Activated CD4-positive, alpha-beta T cell treated with anti-CD3 and anti-CD28 coated beads, Interleukin-2, amount 50 U/mL, for 24 hours (primary cell): Measurements from ENCODE around the gene LYRM4.

Experiments used
- DNase-seq, 2 donors: peaks; one replicate each; pipeline ENCODE4 v3.0.0-alpha.2; 2020; ENCODE audit warnings: low read depth in 1 of 2, low spot score in 1 of 2

Gene LYRM4

DNA sequence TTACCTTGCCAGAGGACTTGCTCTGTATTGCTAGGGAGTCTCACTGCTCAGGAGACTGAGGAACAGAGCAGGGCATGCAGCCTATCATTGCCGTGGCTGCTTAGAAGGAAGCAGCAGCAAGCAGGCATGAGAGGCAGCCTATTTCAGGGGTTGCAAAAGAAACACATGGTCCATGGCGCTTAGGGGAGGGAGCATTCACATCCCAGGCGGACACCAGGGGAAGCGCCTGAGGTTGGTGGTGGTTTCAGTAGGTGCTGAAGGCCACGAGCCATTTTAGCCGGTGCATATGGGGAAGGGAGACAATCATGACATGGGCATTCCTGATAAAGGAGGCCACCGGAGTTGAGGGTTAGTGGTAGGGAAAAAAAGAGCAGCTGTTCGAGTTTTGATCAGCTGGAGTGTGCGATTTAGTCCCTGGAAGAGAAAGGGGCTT, 21.5 kb upstream of the LYRM4 start:
- no peak for DNase-seq

DNA sequence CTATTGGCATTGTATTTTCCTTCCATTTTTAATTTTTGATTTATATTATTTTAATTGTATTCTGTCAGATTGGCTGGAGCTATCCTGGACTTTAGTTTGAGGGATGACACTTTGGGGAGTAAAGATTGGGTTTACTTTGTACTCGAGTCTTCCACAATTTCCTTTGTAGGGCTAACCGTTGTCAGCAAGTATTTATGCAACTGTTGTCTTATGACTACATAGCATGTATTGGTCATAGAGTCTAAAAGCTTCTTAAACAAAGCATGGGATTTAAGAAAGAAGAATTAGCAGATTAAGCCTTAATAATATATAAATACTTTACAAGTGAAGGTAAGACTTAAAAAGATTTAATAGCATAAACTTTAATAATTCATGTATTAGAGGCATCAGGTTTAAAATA, 20.2 kb upstream of the LYRM4 start:
- no peak for DNase-seq

DNA sequence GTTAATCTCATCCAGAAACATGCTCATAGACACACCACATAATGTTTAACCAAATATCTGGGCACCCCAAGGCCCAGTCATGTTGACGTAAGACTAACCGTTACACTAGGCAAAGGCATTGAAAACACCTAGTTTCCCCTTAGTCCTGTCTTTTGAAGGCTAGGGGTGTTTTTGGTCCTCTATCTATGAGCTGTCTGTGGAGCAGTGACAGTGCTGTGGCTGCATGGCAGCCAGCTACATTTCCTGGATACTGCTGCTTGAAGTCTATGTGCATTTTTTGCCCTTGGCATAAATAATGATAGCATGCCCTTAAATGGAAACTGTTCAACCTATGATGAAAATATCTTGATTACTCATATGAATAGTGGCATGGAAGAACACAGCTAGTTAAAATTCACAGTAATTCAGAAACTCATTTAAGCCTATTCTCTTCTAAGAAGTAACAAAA, 19.2 kb upstream of the LYRM4 start:
- no peak for DNase-seq

DNA sequence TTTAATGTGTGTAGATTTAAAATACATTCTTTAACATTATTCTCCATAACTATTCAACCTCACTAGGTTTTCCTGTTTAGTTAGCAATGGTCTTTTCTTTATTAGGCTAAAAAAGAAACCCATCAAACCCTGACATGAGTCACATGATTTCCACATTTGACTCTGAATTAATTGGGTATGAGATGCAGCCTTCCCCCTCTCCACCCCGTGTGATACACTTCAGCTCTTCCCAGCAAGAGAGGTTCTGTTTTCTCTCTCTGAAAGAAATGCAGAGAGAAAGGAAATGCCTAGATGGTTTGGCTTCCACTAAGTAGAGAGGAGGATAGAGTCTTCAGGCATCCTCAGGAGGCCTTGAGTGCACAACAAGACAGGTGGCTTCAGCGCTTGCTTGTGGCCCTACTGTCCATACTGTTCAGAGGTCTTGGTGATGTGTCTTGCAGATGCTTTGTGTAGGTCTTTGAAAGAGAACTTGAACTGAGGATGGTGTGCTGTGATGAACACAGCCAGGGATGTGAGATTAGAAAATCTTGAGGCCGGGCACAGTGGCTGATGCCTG, 17.9 kb upstream of the LYRM4 start:
- no peak for DNase-seq

DNA sequence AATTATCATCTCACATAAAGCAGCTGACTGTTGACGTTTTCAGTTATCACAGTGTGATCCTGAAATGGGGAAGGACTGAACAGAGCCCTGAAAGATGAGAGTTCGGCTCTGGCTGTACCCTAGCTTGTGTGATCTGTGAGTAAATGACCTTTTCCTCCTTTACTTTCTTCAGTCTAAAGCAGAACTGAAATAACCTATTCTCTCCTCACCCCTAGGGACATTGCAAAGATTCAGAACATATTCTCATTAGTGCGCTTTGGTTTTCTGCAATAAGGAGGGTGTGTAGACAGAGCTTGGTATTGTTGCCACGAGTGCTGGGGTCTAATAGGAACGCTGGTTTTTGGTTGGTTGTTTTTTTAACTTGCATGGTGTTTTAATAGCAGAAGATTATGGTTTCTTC, 17.3 kb upstream of the LYRM4 start:
- DNase-seq = no peak

DNA sequence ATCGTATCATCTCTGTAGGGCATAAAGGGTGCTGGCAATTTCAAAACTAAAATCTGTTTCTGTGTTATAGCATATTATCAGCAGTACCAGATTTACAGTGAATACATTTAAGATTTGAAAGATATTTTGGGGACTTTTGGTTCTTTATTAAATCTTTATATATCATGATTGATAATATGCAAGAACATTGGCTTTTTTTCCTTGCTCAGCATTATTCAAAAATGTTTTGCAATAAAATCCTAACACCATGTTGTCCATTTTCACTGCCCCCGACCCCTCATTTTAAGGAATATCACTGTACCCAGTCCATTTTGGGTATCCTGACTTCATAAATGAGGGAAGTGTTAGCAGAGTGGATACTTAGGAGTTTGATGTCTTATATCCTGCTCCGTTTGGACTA, 16.8 kb upstream of the LYRM4 start:
- no peak for DNase-seq

DNA sequence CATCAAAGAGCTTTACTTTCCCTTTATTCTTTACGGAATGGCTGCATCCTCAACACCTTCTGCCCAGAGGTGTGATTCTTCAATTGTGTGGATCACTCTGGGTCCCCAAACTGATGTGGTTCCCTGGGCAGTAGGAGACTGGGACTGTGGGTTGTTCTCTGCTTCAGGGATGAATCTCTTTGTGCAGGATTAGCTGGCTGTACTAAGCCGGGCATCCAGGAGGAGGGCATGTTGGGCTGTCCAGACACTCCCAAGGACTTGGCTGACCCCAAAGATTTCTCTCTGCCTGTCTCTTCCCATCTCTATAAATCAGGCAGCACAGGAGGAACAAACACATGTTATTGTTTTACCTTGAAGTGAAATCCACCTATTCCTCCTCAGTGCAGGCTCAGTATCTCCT, 15.8 kb upstream of the LYRM4 start:
- no peak for DNase-seq

DNA sequence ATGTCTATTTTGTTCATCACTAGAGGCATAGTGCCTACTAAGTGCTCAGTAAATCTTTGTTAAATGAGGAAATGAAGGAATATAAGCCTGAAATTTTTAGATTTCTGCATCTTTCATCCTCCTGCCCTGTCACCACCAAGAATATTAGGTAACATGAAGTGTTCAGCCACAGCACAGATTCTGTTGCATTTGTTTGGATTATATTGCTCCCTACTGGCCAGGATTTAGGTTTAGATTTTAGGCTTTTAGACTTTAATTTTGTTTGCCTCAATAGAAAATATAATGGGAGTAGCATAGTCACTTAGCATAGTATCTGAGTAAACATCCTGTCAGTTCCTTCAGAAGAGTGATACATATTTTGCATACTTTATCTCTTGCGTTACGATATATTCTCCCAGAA, 14.7 kb upstream of the LYRM4 start:
- DNase-seq = no peak

DNA sequence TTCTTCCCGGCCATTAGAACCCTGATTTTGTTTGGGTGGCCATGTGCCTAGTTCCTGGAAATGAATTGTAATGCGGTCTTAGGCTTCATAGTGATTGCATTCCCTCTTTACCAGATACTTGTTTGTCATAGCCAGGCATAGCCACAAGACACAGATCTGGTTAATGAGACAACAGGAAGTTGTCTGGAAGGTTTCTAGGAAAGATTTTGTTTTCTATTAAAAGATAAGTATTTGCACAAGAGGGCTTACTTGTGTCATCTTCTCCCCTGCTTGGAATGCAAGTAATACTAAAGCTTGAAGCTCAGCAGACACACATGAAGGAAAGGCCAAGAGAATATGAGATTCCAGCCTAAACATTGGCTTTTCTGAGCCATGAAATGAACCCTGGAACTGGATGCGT, 13.5 kb upstream of the LYRM4 start:
- no peak for DNase-seq

DNA sequence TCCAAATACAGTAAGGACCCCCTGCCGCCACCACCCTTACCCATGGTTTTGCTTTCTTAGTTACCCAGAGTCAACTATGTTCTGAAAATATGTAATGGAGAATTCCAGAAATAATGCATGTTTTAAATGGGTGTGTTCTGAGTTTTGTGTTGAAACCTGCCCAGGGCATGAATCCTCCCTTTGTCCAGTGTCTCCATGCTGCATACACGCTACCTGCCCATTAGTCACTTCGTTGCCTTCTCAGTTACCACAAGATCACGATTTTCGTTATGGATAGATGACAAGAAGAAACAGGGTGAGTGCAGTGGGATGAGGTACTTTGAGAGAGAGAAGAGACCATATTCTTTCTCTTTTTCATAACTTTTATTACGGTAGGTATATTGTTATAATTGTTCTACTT, 11.2 kb upstream of the LYRM4 start:
- no peak for DNase-seq

DNA sequence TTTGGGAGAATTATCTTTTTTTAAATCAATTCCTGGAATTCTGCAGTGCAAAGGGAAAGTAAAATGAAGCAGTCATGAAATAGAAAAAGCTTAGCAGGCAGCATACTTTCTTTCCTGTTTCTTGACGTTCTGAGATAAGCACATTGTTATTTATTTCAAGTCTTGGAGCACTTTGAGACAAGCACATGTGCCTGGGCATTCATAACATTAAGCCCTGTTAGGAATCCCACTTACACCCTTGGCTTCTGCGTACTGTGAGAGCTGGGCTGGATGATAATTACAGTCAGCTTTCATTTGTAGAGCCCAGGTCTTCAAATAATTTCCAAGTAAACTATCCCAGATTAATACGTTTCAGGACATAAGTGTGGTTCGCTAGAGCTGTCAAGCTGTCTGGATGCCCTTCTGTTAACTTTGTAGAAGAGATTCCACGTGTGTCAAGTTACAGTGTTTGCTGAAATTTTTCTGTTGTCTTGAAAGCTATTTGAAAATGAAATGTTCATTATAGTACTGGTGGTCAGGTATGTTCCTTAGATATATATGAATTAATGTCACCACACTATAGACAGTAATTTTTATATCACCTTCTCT, 9.4 kb upstream of the LYRM4 start:
- no peak for DNase-seq

DNA sequence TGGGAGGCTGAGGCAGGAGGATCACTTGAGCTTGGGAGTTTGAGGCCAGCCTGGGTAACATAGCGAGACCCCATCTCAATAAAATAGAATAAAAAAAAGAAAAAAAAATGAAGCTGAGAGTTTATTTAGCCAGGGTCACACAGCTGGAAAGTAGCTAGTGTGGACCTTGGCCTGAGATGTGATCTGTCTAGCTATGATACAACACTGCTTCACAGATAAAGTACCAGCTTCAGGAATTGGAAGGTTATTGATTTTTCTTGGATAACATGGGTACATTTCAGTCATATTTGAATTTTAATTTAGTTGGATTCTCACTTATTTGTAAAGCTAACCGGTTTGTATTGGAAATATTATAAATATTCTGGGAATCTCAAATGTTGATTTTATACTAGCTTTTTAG, 5.7 kb upstream of the LYRM4 start:
- DNase-seq = no peak

DNA sequence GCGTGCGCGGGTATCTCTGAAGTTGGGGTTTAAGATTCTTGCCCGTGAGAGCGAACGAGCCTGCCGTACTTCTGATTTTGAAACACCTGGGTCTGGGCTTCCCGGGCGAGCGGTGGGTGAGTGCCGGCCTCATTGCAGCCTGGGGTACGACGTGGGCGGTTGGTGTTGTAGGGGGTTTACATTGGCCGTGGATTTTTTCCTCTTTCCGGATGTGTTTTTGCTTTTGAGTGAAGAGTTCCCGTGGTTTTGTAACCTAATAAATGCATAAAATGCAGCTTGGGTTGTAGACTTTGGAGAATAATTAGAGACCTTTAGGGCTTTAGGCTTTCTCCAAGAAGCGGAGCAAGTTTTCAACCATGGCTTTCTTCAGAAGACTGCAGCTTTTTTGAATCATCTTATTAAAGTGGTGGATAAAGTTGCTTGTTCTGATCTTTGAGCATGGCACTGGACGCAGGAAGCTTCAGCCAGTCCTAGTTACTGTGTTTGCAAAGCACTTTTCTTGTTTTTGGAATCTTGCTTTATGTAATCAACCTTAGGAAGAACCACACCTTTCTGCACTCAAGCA, 877 bp upstream of the LYRM4 start:
- no peak for DNase-seq

DNA sequence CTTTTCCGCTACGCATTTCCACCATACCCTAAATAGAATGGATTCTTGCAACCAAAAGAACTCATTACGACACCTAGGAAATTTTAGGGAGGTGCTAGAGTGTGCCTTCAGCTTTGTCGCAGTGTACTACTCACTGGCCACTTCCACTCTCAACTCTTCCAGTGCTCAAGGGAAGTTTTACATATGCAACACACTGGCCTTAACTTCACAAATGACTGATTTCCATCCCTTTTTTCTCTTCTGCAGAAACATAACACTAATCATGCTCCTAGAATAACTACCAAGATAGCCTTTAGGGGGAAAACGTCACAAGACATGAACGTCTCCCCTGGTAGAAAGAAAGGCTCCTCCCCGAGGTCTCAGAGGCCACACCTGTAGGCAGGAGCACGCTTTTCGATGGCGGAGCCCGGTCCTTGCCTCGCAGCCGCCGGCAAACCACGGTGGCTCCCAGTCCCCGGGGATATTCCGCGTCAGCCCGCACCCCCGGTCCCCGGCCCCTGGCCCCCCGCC, 584 bp downstream of the LYRM4 start:
- DNase-seq = peak; percentile 65 to 70

DNA sequence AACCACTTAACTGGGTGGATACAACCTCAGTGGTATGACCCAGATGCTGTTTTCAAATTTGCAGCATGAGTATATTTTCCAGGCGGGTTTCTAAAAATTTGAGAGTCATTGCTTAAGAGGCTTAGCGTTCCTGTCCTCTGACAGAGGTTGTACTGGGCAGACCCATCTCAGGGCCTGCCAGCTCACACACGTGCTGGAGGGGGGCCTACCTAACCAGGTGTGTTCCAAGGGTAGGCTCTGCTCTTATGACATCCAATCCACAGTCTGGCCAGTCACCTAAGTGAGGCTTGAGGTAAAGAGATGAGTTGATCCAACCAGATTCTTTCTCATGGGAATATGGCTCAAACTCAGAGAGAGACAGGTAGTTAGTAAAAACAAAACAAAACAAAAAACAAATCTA, 1.3 kb downstream of the LYRM4 start:
- DNase-seq = no peak

DNA sequence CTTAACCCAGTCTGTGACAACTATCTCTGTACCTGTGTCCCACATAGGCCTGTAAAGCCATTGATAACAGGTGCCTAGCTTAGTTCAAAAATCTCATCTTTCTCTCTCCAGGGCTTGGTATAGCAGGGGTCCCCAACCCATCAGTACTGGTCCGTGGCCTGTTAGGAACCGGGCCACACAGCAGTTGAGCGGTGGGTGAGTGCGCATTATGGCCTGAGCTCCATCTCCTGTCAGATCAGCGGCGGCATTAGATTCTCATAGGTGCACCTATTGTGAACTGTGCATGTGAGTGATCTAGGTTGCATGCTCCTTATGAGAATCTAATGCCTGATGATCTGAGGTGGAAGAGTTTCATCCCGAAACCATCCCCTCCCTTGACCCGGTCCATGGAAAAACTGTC, 3.4 kb downstream of the LYRM4 start:
- DNase-seq = no peak

DNA sequence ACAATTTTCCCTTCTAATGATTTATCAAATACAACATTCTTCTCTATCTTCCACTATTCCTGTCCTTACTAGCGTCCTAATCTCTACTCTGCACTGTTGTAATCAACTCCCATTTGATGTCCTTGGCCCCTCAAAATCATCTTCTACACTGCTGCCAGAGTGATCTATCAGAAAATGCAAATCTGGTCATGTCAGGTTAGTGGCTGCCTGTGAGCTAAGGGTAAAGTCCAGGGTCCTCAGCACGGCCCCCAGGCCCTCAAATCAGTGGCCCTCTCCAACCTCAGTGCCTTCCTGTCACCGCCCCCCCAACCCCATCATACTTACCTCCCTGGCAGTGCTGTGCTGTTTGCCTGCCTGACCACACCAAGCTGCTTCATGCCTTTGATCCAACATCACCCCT, 3.8 kb downstream of the LYRM4 start:
- DNase-seq = no peak

DNA sequence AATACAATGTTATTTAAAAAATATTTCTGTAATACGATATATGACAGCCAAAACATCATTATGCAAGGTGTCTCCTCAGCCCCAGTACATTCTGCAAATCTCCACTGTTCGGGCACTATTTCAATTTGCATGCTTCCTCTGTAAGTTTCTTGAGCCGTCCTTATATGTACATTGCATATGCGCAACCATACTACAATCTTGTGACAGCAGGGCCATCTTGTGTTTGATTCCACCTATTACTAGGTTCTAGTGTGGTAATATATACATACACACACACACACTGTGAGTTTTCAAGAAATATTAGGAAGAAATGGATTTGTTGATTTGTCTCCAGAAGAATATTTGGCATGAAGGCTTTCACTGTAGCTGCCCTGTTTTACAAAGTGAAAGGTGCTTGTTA, 9.8 kb downstream of the LYRM4 start:
- DNase-seq = no peak

DNA sequence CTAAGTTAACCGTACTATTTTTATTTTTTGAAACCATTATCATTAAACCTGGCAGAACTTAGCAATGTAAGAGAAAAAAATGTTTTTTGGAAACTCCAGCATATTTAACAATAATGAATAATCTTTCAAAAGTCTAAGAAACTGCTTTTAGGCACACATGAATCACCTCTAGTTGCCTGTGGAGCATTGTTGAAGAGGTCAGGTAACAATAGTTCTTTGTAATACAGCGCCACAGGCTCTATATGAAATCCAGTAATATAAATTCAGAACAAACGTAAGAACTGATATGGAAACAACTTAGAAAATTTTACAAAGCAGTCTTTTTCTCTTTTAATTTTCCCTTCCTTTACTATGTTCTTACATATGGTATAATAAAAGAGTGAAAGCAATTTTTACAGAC, 10.3 kb downstream of the LYRM4 start:
- DNase-seq = no peak

DNA sequence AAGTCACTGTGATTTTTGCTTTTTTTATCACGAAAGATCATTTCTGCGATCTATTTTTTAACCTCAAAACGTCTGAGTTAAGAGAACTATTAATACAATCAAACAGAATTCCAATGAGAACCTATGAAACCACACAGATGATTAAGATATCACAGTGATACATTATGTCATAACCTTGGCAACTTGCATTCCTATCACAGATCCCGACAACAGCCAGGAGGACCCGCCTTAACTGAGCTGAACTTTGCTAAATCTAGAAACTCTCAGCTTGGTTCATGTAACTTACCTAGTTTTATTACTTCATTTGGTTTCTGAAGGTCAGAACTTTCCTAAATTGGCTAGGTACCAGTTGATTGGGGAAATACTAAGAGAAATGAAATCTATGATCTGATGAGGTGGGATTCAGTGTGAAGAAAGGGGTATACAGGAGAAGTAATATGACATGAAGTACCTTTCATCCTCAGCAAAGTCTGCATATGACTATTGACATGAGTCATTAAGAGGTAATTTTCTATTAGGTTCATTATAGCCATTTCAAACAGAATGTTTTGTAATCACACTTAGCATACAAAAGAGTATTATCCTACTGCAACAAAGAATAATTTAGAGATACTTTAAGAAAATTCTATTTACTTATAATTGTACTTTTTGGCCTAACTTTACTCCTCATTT, 11.2 kb downstream of the LYRM4 start:
- no peak for DNase-seq

DNA sequence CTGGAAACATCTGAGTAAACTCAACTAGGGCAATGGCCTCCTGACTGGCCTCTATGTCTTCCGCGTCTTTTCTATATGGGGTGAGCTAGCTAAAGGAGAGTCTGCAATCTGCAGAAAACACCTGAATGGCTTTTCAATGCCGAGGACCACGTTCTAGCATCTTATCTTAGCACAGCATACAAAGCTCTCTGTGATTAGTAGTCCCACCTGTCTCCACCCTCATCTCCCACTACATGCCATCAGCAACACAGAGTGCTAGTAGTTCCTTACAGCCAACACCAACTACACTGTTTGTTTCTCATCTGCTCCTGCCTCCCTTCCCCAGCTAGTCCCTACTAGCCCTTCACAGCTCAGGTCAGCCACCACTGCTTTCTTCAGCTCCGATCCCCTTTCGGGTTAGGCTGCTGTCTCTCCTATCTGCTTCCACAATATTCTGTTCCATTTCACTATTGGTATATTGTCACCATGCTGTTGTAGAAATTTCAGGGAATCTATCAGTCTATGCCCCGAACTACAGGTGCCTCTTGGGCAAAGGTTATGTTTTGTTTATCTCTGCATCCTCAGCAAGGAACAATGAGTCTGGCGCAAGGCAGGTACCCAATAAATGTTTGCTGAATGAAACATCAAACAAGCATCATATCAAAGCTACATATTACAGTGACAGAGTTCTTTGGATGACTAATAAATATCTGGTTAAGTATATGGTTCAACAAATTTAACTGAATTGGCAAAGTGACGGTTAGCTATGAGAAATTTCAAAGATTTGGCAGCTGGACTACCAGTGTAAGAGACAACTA, 12.2 kb downstream of the LYRM4 start:
- no peak for DNase-seq

DNA sequence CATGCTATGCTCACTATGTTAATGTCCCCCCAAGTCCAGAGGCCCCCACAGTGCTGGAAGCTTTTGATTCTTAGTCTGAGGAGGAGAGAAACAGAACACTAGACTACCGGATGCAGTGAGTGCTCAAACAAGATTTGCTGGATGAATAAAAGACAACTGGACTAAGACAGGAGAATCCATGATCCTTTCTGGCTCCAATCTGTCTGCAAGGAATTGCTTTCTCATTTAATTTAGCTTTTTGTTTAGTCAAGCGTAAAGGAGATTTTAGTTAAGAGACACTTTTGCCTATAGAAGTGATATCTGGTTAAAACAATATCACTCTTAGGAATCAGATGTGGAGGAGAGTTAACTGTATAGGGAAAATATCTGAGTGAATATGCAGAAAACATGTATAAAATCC, 13.5 kb downstream of the LYRM4 start:
- no peak for DNase-seq
